Natural killer cell (primary cell): ENCODE data around the gene HAPLN3. TPM values are rescaled to one million over a fixed set of nuclear protein-coding genes. Genes with fewer than 3 reads are reported as not detected.

Source experiments
- ATAC-seq, 3 donors: fragments of 150-1000 bp in 2 of 3; fragments of 200-7000 bp in 1 of 3; cut with Tn5 transposase; 1 replicate in 1 of 3; 2 replicates in 2 of 3; pipeline ENCODE4 v1.10.0; 2021; ENCODE audit warnings: mild to moderate bottlenecking in 2 of 3, moderate library complexity in 2 of 3
- DNase-seq, 2 donors: peaks; one replicate each; pipeline versions ENCODE4 v3.0.0 to v3.0.0-alpha.2; 2013 to 2021; ENCODE audit warnings: mixed read lengths in 1 of 2
- H3K27ac ChIP-seq: one replicate; pipeline ENCODE4 v1.5.1; 2013; ENCODE audit warnings: mild to moderate bottlenecking, low read length
- H3K27me3 ChIP-seq: one replicate; pipeline ENCODE4 v1.6.1; 2013; ENCODE audit warnings: low read length; ENCODE audit not compliant: control insufficient read depth, insufficient read depth
- H3K36me3 ChIP-seq: one replicate; pipeline ENCODE4 v1.6.1; 2013; ENCODE audit warnings: low read length; ENCODE audit not compliant: control insufficient read depth, insufficient read depth
- H3K4me1 ChIP-seq: one replicate; pipeline ENCODE4 v1.6.1; 2013; ENCODE audit warnings: low read length; ENCODE audit not compliant: control insufficient read depth, insufficient read depth
- H3K4me3 ChIP-seq: one replicate; pipeline ENCODE4 v1.5.1; 2013; ENCODE audit warnings: low read length
- H3K9me3 ChIP-seq: one replicate; pipeline ENCODE4 v1.6.1; 2013; ENCODE audit warnings: low read length; ENCODE audit not compliant: control insufficient read depth, insufficient read depth
- H3K27ac Mint-ChIP-seq, 2 donors: one replicate each; pipeline ENCODE4 v1.8.0; 2022; ENCODE audit warnings: mild to moderate bottlenecking in 2 of 2, mixed read lengths in 2 of 2, moderate library complexity in 1 of 2
- H3K27me3 Mint-ChIP-seq, 2 donors: one replicate each; pipeline ENCODE4 v1.8.0; 2022; ENCODE audit warnings: low read depth in 2 of 2, mixed read lengths in 2 of 2
- H3K36me3 Mint-ChIP-seq: one replicate; pipeline ENCODE4 v1.8.0; 2022; ENCODE audit warnings: mixed read lengths
- H3K4me1 Mint-ChIP-seq, 2 donors: one replicate each; pipeline ENCODE4 v1.8.0; 2022; ENCODE audit warnings: mixed read lengths in 2 of 2
- H3K4me3 Mint-ChIP-seq: one replicate; pipeline ENCODE4 v1.8.0; 2022; ENCODE audit warnings: mild to moderate bottlenecking, moderate library complexity, mixed read lengths
- H3K9me3 Mint-ChIP-seq, 2 donors: one replicate each; pipeline ENCODE4 v1.8.0; 2022; ENCODE audit warnings: mixed read lengths in 2 of 2
- CTCF ChIP-seq: fragments of 200-600 bp; IDR thresholded peaks from one replicate; pipeline ENCODE4 v1.8.0; 2022; ENCODE audit warnings: antibody characterized with exemption
- WGBS: methylation state at CpG from one replicate; pipeline ENCODE4 v1.1.7; 2013; ENCODE audit warnings: missing lambda C conversion rate; ENCODE audit not compliant: insufficient coverage; 5-methylcytosine and 5-hydroxymethylcytosine counted together
- intact Hi-C: fragments of 100-400 bp; cut with micrococcal nuclease; formaldehyde crosslinking; loops from one replicate; pipeline ENCODE4 v1.14.2; 2022
- total RNA-seq, 4 donors: library from RNA; stranded (reverse); fragments of 120-200 nt in 1 of 4; gene quantifications; one replicate each; pipeline versions ENCODE4 v1.2.3 to v1.2.4, GENCODE V29; 2013 to 2022

The HAPLN3 gene
- total RNA-seq, 3 donors from 2014 or later (not counting 1 experiment from before 2014, with no cell fraction given), result 10.1 to 10.8 (median 10.4) TPM

- TF ChIP-seq CTCF, result no peak
- Mint-ChIP-seq H3K27me3 (no peaks in the 10 kb centered on the region), H3K27ac (no peak overlapping the region), H3K4me1 (peaks cover 7 to 19% of the 10 kb centered on the region in 2 donors), H3K36me3 (no peaks in the 10 kb centered on the region), H3K4me3 (no peak overlapping the region), H3K9me3 (no peaks in the 10 kb centered on the region)
- no peak overlapping the region for H3K4me3 ChIP-seq
- 96% methylated on average over 9 of the region's 11 CpGs for WGBS
- no peaks in the 10 kb centered on the region for H3K27me3 ChIP-seq
- H3K27ac ChIP-seq, result no peak overlapping the region
- intact Hi-C loops, result loop anchor here (2.0 to 5.0 kb wide), 2 partner anchors 271 to 283 kb away; partner anchors contain the start of gene AEN
- H3K4me1 ChIP-seq, result peaks cover 15% of the 10 kb centered on the region
- ATAC-seq, result no peak
- no peaks in the 10 kb centered on the region for H3K9me3 ChIP-seq
- H3K36me3 ChIP-seq, result no peaks in the 10 kb centered on the region
- DNase-seq, result no peak
These were observed 10.2 kb upstream of the HAPLN3 start for GRCh38 chr15:88905576-88905975.

GRCh38 chr15:88904624-88905327 is 9.4 kb upstream of the HAPLN3 start:
- no peaks in the 10 kb centered on the region for H3K36me3 ChIP-seq
- no peak overlapping the region for H3K4me3 ChIP-seq
- WGBS, result 38% methylated on average over 10 of the region's 10 CpGs
- peak overlapping the region; percentile 54 for H3K27ac ChIP-seq
- peak; percentile 98 for TF ChIP-seq CTCF
- Mint-ChIP-seq H3K9me3 (no peaks in the 10 kb centered on the region), H3K4me3 (no peak overlapping the region), H3K27ac (no peak overlapping the region), H3K36me3 (no peaks in the 10 kb centered on the region), H3K27me3 (no peaks in the 10 kb centered on the region), H3K4me1 (peaks cover 7 to 14% of the 10 kb centered on the region in 2 donors)
- peaks cover 15% of the 10 kb centered on the region for H3K4me1 ChIP-seq
- peak; percentile 87 to 95 (median 90) for ATAC-seq
- no peaks in the 10 kb centered on the region for H3K27me3 ChIP-seq
- intact Hi-C loops, result loop anchor here (1.0 to 5.0 kb wide), 3 partner anchors 113 to 282 kb away; partner anchors contain the start of gene AEN
- DNase-seq, result peak; percentile 74 to 97
- no peaks in the 10 kb centered on the region for H3K9me3 ChIP-seq

- Mint-ChIP-seq H3K27ac (no peak overlapping the region), H3K4me3 (no peak overlapping the region), H3K27me3 (no peaks in the 10 kb centered on the region), H3K4me1 (peaks cover 7 to 14% of the 10 kb centered on the region in 2 donors), H3K9me3 (no peaks in the 10 kb centered on the region), H3K36me3 (no peaks in the 10 kb centered on the region)
- H3K27ac ChIP-seq, result peak overlapping the region; percentile 54
- H3K27me3 ChIP-seq, result no peaks in the 10 kb centered on the region
- no peaks in the 10 kb centered on the region for H3K36me3 ChIP-seq
- no peak for DNase-seq
- no peaks in the 10 kb centered on the region for H3K9me3 ChIP-seq
- 93% methylated on average over 2 of the region's 2 CpGs for WGBS
- peak in 1 of 3 donors; percentile 4 for ATAC-seq
- intact Hi-C loops, result loop anchor here (1.0 to 2.0 kb wide), 2 partner anchors 113 to 273 kb away; no protein-coding TSS in a partner anchor
- no peak overlapping the region for H3K4me3 ChIP-seq
- no peak for TF ChIP-seq CTCF
- H3K4me1 ChIP-seq, result peaks cover 15% of the 10 kb centered on the region
These were observed 8.9 kb upstream of the HAPLN3 start for GRCh38 chr15:88904257-88904623.
